Mucosa of stomach (tissue), 1 donor: ENCODE results near the gene ACOT7.

Experiments used
- H3K27me3 ChIP-seq: one replicate; pipeline ENCODE4 v1.7.0; 2013; ENCODE audit warnings: mild to moderate bottlenecking, low read length; ENCODE audit not compliant: control insufficient read depth, insufficient read depth
- H3K36me3 ChIP-seq: one replicate; pipeline ENCODE4 v1.7.0; 2013; ENCODE audit warnings: low read length; ENCODE audit not compliant: control insufficient read depth, insufficient read depth
- H3K4me1 ChIP-seq: one replicate; pipeline ENCODE4 v1.7.0; 2013; ENCODE audit warnings: mild to moderate bottlenecking, low read length; ENCODE audit not compliant: control insufficient read depth, insufficient read depth
- H3K4me3 ChIP-seq: one replicate; pipeline ENCODE4 v1.7.0; 2013; ENCODE audit warnings: low read length
- H3K9ac ChIP-seq: one replicate; pipeline ENCODE4 v1.7.0; 2013; ENCODE audit warnings: mild to moderate bottlenecking, low read length, moderate library complexity
- H3K9me3 ChIP-seq: one replicate; pipeline ENCODE4 v1.7.0; 2013; ENCODE audit warnings: mild to moderate bottlenecking, low read length, moderate library complexity; ENCODE audit not compliant: control insufficient read depth
- donor health status: Pancreatic carcinoma.

The ACOT7 gene

DNA sequence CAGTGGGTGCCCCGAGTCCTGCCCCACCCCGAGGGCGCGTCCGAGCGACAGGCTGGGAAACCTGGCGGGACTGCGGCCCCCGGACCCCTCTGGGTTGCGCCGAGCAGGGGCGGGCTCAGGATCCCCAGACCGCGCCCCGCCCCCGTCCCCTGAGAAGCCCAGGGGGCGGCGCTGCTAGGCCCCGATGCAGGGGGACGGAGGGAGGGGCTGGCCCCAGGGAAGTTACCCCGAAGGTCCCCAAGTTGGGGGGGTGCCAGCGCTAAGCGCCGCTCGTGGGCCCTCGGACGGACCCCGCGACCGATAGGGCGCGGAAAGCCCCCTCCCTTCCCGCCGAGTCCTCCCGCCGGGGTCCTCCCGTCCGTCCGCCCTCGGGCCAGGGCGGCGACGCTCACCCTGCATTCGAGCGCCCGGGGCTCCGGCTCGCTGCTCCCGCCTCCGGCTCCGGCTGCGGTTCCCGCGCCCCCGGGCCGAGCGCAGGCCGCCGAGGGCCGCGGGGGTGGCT, 133.1 kb downstream of the ACOT7 start:
- Histone ChIP-seq H3K4me1 (peaks cover 9% of the 10 kb centered on the region), H3K4me3 (no peak overlapping the region), H3K27me3 (peaks cover 18% of the 10 kb centered on the region), H3K36me3 (no peaks in the 10 kb centered on the region), H3K9me3 (no peaks in the 10 kb centered on the region), H3K9ac (no peak overlapping the region)

DNA sequence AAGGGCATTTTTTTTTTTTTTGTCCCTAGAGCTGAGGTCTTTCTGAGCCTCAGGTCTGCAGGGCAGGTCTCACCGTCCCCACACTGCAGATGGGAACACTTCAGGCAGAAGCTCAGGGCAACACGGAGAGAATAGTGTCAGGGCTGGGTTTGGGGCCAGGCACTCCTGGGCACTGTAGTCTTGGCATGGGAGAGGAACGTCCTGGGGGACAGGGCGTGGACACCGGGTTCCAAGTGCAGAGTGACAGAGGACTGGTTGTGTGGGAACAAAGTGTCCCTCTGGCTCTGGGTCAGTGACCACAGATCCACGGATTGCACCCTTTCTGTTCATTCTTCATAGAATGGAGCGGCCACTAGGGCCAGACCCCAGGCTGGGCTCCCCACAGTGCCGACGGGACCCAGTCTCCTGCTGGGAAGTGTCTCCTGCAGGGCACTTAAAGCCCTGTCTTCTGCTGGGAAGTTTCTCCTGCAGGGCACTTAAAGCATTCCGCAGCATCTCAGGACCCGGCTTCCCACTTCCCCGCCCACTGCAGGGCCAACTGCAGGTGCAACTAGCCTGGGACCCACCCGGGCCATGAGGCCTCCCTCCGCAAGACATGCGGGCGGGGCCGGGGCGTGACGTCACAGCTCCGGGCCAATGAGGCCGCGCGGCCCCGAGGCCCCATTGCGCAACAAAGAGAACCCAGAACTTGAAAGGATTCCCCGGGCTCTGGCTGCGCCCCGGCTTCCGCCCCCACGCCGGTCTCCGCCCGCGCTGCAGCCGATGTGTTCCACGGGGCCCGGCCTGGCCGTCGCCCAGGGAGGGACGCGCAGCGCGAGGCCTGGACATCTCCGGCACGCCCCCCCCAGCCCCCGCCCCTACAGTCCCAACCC, 133.8 kb downstream of the ACOT7 start:
- Histone ChIP-seq H3K9me3 (no peaks in the 10 kb centered on the region), H3K36me3 (no peaks in the 10 kb centered on the region), H3K4me1 (peaks cover 9% of the 10 kb centered on the region), H3K4me3 (no peak overlapping the region), H3K9ac (no peak overlapping the region), H3K27me3 (peaks cover 18% of the 10 kb centered on the region)

DNA sequence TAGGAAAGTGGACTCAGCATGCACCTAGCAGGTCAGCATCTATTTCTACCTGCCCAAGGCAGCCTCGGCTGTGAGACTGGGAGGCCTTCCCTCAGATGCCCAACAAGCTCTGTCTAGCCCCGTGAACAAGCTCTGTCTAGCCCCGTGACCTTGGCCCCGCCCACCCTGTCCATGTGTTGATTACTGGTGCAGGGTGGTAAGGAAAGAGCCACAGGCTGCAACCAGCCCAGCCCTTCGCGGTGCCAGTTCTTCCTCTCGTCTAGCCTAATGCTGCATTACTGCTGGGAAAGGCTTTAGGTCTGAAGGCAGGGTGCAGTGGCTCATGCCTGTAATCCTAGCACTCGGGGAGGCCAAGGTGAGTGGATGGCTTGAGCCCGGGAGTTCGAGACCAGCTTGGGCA, 134.9 kb downstream of the ACOT7 start:
- Histone ChIP-seq H3K4me3 (no peak overlapping the region), H3K4me1 (peaks cover 9% of the 10 kb centered on the region), H3K9ac (no peak overlapping the region), H3K27me3 (peaks cover 18% of the 10 kb centered on the region), H3K9me3 (no peaks in the 10 kb centered on the region), H3K36me3 (no peaks in the 10 kb centered on the region)

DNA sequence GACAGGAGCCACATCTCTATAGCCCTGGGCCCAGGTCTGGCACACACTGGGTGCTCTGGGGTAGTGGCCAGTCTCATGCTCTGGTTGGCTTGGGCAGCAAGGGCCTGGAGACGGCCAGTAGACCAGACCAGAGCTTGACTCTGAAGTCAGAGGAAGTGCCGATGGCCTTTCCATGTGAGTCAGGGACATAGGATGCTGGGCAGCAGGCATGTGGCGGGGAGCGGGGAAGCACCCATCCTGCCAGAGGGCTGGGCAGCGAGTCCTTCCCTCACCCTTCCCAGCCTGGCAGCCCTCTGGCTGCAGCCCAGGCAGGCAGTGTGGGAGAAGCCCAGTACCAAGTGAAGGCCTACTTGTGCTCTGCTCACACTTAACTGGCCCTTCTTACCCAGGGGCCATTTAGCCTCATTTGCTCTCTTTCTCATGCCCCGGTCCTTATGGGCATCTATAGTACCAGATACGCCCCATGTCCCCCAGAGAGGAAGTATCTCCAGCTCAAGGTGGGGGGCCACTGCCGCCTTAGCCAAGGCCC, 136.0 kb downstream of the ACOT7 start:
- H3K27me3 ChIP-seq: peaks cover 18% of the 10 kb centered on the region
- H3K9me3 ChIP-seq: no peaks in the 10 kb centered on the region
- H3K4me1 ChIP-seq: peaks cover 9% of the 10 kb centered on the region
- no peak overlapping the region for H3K4me3 ChIP-seq
- H3K9ac ChIP-seq: no peak overlapping the region
- no peaks in the 10 kb centered on the region for H3K36me3 ChIP-seq

DNA sequence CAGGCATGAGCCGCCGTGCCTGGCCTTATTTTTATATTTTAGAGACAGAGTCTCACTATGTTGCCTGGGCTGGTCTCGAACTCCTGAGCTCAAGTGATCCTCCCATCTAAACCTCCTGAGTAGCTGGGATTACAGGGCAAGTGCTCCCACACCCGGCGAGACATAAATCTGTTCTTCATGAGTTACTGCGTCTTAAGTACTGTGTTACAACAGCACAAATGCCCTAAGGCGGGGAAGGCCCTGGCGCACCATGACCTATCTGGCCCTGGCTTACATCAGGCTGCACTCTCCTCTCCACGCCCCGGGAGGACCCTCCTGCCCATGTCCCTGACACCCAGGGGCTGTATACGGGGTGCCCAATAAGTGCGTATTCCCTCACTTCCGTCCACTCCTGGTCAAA, 136.9 kb downstream of the ACOT7 start:
- H3K9me3 ChIP-seq: no peaks in the 10 kb centered on the region
- peaks cover 10% of the 10 kb centered on the region for H3K27me3 ChIP-seq

DNA sequence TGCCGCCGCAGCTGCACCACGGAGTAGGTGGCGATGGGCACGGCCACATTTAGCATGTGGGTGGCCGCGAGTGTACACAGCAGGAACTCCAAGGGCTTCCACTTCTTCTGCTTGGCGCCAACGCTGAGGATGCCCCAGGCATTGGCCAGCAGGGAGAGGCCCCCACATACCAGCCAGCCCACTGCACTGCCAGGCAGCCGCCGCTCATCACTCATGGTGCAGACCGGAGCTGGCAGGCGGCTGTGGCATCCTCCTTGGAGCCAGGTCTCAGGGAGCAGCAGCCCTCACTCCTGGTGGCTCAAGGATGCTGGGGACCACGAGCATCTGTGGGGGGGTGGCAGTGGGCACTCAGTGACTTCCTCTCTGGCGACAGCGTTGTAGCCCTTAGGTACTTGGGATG, 138.9 kb downstream of the ACOT7 start:
- peaks cover 21% of the 10 kb centered on the region for H3K27me3 ChIP-seq
- no peaks in the 10 kb centered on the region for H3K9me3 ChIP-seq
- no peaks in the 10 kb centered on the region for H3K36me3 ChIP-seq
- peaks cover 7% of the 10 kb centered on the region for H3K4me1 ChIP-seq
- no peak overlapping the region for H3K9ac ChIP-seq
- H3K4me3 ChIP-seq: no peak overlapping the region

More for the DNA sequence above, 136.9 kb downstream of the ACOT7 start:
- peaks cover 8% of the 10 kb centered on the region for H3K4me1 ChIP-seq
- H3K36me3 ChIP-seq: no peaks in the 10 kb centered on the region
- H3K9ac ChIP-seq: no peak overlapping the region
- no peak overlapping the region for H3K4me3 ChIP-seq

DNA sequence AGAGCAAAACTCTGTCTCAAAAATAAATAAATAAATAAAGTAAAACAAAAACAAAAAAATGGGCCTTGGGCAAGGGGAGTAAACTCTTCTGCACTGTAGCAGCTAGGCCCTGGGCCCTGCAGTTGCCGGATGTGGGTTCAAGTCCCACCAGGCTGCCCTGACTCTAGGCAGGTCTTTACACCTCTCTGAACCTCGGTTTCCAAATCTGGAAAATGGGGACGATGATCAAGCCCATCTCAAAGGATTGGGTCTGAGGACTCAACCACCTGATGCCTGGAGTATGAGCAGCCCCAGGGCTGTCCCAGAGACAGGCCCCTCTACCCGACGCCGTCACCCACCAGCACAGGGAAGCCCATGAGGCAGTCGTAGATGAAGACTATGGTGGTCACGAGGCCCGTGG, 140.2 kb downstream of the ACOT7 start:
- no peaks in the 10 kb centered on the region for H3K36me3 ChIP-seq
- H3K27me3 ChIP-seq: peaks cover 28% of the 10 kb centered on the region
- no peaks in the 10 kb centered on the region for H3K9me3 ChIP-seq
- H3K4me1 ChIP-seq: peaks cover 10% of the 10 kb centered on the region
- no peak overlapping the region for H3K4me3 ChIP-seq
- H3K9ac ChIP-seq: no peak overlapping the region

DNA sequence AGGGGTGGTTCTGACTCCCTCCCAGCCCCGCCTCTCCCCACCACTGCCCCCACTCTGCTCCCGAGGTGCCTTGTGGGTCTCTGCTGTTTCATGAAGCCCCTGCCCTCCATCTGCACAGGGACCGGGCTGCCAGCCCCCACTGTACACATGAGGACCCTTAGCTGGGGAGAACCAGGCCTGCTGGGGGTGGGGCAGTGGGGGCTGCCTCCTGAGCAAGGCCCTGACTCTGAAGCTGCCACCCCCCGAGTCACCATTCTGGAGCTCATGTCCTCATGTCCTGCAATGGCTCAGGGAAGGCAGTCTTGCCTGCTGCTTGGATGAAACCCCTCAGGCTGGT, 141.2 kb downstream of the ACOT7 start:
- no peaks in the 10 kb centered on the region for H3K9me3 ChIP-seq
- no peak overlapping the region for H3K9ac ChIP-seq
- peaks cover 34% of the 10 kb centered on the region for H3K27me3 ChIP-seq
- H3K4me1 ChIP-seq: peaks cover 10% of the 10 kb centered on the region
- H3K4me3 ChIP-seq: no peak overlapping the region
- H3K36me3 ChIP-seq: no peaks in the 10 kb centered on the region

DNA sequence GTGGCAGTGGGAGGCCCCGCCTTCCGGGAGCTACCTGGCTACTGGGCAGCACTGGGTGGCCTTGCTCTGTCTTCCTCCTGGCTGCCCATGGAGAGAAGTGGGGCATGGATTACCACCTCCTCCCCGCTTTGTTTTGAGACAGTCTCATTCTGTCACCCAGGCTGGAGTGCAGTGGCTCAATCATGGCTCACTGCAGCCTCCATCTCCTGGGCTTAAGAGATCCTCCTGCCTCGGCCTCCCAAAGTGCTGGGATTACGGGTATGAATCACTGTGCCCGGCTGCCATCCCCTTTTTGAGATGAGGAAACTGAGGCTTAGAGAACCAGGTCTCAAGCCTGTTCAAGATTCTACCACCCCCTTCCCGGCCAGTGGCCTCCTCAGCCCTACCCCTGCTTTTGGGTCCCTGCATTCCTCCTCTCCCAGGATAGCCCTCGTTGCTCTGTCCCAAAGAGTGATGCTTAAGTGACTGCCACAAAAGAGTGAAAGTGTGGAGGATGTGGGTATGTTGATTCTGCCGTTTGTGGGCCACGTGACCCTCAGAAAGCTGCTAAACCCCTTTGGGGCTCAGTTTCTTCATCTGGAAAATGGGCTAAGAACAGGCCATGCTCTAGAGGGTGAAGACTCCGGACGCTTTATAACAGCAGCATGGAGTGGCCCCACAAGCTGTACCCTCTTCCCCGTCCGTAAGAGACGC, 141.7 kb downstream of the ACOT7 start:
- Histone ChIP-seq H3K9me3 (no peaks in the 10 kb centered on the region), H3K4me3 (no peak overlapping the region), H3K4me1 (peaks cover 10% of the 10 kb centered on the region), H3K27me3 (peaks cover 39% of the 10 kb centered on the region), H3K36me3 (no peaks in the 10 kb centered on the region), H3K9ac (no peak overlapping the region)

DNA sequence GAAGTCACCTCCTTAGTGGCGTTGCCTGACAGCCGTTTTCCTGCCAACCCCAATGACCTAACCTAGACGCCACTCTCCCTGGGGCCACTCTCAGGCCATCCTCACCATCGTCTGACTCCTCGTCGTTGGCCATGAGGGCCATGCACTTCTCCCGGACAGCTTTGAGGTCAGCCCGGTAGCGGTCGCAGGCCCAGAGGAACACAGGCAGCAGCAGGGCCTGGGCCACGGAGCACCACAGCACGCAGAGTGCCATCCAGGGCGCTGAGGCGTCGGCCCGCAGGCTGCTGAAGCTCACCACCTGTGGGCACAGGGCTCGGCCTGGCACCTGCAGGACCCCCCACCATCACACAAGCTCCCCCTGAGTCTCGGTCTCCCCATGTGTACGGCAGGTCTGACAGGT, 142.3 kb downstream of the ACOT7 start:
- H3K27me3 ChIP-seq: peaks cover 44% of the 10 kb centered on the region
- H3K4me3 ChIP-seq: no peak overlapping the region
- no peaks in the 10 kb centered on the region for H3K9me3 ChIP-seq
- H3K4me1 ChIP-seq: peaks cover 14% of the 10 kb centered on the region
- no peaks in the 10 kb centered on the region for H3K36me3 ChIP-seq
- no peak overlapping the region for H3K9ac ChIP-seq

DNA sequence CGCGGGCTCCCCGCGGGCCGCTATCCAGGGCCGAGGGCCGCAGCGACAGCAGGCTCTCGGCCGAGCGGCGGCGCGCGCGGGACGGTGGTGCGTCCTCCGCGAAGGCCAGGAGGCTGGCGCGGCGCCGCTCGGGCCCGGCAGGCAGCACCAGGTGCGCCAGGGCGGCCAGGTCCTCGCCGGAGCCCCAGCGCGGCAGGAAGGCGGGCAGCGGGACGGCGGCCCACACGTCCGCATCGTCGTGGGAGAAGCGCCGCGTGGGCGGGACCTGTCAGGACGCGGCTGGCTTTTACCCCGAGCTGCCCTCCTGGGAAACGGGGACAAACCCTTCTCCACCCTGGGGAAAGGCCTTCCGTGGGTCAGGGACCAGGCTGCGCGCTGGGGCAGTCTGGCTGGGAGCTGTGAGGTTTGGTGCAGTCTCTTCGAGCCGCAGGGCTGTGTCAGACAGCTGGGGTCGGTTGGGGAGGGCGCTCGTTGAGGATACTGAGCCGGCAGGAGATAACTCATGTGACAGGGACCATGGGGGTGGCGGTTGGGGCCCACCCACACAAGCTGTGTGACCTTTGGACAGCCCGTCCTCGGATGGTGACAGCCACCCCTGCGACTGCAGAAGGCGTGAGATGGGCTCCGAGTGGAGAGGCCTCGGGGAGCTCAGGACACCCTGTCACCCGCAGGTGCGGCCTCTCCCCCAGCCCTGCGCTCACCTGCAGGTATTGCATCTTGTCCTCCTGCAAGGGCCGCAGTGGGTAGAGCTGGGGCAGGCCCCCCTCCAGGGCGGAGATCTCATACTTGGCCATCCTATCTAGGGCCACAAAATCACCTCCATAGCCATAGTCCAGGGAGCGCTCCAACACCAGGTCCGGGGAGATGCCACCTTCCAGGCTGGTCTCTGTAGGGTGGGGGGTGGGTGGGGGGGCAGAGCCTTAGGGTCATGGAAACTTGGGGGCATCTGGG, 143.6 kb downstream of the ACOT7 start:
- Histone ChIP-seq H3K4me1 (peaks cover 27% of the 10 kb centered on the region), H3K9ac (no peak overlapping the region), H3K9me3 (no peaks in the 10 kb centered on the region), H3K4me3 (no peak overlapping the region), H3K27me3 (peaks cover 55% of the 10 kb centered on the region), H3K36me3 (no peaks in the 10 kb centered on the region)
